OCI-LY7 (cell line): Measurements from ENCODE around the gene GNA12.

Experiments
- CTCF ChIP-seq: fragments of 200-600 bp; sonication (generic); conservative IDR thresholded peaks from 2 replicates; pipeline ENCODE4 v1.5.1; 2014; ENCODE audit warnings: mild to moderate bottlenecking, antibody characterized with exemption, low read length, moderate library complexity, mixed read lengths
- EZH2phosphoT487 ChIP-seq: fragments of 200-600 bp; sonication (generic); IDR thresholded peaks from 2 replicates; pipeline ENCODE4 v1.6.1; 2018; ENCODE audit warnings: low read depth, borderline replicate concordance, mild to moderate bottlenecking, mixed run types, antibody characterized with exemption, low read length, moderate library complexity, mixed read lengths

- no peak for TF ChIP-seq CTCF
- no peak for TF ChIP-seq EZH2phosphoT487
Measured at GRCh38 chr7:2729893-2730716, 114.0 kb downstream of the GNA12 start.
